Caki2 (cell line): ENCODE results near the gene TSPAN5. TPM values are rescaled to one million over a fixed set of nuclear protein-coding genes. Genes with fewer than 3 reads are reported as not detected.
"Not testable (repeated sequence)": the region's sequence is repeated elsewhere in the genome, so short reads cannot be mapped to it uniquely, and the experiment has no call there.

Experiments
- DNase-seq: peaks from one replicate; pipeline ENCODE4 v3.0.0-alpha.2; 2015; ENCODE audit warnings: low read depth
- in situ Hi-C: cut with HindIII; loops from 2 replicates; pipeline ENCODE4 v1.10.0; 2016; ENCODE audit warnings: low sequenced_read_pairs, low pct_unique_long_range_greater_than_20kb, mixed read lengths
- total RNA-seq: library from RNA; depleted of rRNA; stranded (reverse); fragments of >200 nt; shearing (Covaris generic); gene quantifications from 2 replicates; pipeline ENCODE4 v1.2.3, GENCODE V29; 2014; ENCODE audit warnings: low replicate concordance

TSPAN5 gene
- total RNA-seq, 1 experiment from 2014 or later = 4.5 TPM

DNA sequence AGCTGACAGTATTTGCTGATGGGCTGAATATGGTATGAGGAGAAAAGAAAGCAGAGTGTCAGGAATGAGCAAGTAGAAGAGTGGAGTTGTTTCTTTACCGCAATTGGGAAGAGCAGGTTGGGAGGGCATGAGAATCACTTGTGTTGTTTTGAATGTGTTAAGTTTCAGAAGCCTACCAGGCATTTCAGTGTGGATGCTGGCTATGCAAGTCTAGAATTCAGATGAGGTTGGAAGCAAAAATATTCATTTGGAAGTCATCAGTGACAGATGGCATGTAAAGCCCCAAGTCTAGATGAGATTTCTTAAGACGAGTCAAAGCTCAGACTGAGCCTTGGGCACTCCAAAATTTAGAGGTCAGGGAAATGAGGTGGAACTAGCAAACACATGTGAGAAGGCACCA, 156.4 kb downstream of the TSPAN5 start:
- in situ Hi-C loops = no loop called here

DNA sequence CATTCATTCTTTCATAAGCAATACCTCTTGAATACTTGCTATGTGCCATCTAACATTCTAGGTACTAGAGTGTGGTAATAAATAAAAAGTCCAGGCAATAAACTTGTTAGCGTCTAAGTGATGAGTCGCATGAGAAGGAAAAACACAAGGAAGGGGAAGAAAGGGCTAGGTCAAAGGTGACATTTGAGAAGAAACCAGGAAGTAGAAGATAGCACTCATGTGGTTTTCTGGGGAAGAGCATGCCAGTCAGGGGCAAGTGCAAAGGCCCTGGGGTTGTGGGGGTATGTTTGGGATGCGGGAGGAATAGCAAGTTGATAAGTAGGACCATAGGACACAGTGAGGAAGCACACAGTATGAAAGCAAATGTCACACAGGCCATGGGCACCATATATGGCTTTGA, 157.0 kb downstream of the TSPAN5 start:
- no peak for DNase-seq
- in situ Hi-C loops = no loop called here

More for the DNA sequence above, 156.4 kb downstream of the TSPAN5 start:
- no peak for DNase-seq

DNA sequence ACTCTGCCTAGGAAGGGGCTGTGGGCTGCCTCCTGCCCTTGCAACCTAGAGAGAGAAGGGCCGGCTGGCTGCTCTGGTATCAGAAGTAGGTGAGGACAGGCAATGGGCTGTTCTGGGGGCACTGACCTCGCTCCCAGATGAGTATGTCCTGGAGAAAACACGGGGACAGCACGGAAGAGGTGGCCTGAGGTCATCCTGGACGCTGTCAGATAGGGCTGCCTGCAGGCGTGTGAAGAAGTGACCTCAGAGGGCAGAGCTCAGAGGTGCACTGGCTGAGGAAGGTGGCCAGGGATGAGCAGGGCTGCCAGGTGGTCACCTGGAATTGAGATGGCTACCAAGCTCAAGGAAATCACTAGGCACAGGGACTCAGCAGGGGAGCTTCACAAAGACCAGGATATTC, 159.6 kb downstream of the TSPAN5 start:
- DNase-seq = no peak
- in situ Hi-C loops = no loop called here

DNA sequence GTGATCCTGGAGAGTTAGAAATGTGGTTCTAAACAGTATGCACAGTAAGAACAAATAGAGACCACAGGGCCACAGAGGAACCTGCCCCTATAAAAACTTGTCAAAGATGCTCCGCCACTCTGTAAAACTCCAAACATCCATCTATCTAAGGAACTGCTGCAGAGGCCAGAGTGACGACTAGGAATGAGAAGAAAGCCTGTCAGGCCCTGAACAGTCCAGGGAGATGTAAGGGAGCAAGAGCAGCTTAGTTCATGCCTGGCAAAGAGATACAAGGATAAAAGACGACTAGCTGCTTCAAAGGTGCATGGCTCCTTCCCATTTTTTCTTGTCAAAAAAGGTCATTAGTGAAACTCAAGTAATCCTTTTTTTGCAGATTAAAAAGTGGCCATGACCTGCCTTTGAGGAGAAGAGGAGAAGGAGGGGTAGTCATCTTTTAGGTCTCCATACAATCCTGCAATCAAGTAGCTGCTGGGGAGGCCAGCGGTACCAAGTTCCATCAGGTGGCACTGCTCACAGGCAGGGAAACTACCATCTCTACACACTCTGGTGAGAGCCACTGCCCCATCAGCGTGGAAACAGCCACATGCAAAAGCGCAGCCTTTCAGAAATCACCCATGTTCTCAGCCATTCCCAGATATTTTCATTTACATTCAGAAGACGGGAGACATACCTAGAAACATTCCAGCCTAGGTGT, 162.1 kb downstream of the TSPAN5 start:
- in situ Hi-C loops = no loop called here
- DNase-seq = no peak

DNA sequence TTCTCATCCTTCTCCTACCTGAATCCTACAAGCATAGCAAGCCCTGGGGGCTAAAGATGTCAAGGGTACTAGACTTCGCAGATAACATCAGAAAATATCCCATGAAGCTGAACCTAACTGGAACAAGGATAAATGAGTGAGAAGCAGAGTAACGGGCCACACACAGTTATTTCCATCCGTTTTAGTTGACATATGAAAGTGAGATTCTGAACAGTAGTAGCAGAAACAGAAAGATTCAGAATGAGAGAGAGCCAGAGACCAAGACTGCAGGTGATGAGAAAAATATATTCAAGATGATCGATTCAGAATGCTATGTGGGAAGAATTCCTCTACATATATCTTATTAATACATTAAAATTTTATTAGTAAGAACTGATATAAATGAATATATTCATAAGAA, 165.1 kb downstream of the TSPAN5 start:
- no peak for DNase-seq
- in situ Hi-C loops = no loop called here

DNA sequence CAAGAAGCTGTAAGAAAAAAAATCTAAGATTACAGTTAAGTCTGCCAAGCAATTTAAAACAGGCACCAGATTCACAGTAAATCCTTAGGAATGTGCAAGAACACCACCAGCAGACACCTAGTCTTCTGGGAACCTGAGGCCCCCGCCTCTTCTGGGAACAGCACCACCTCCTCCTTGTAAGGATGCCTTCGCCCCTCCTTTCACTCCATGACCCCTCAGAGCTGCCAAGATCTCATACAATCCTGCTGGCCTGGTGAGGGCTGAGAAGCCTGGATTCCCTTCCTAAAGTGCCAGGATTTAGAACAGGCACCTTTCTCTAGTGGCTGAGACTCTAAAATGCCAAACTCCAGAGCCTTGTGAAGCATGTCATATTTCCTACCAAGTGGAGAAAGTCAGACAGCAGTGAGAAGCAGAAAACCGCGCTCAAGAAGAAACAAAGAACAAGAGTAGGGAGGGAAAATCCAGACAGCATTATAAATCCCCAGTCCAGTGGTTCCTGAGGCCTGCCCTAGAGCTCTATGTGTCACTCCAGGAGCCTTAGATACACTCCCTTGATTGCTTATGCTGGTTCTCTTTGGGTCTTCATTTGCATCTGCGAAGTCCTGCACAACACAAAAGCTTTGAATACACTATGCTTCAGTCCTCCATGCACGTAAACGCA, 166.4 kb downstream of the TSPAN5 start:
- no peak for DNase-seq
- in situ Hi-C loops = no loop called here

DNA sequence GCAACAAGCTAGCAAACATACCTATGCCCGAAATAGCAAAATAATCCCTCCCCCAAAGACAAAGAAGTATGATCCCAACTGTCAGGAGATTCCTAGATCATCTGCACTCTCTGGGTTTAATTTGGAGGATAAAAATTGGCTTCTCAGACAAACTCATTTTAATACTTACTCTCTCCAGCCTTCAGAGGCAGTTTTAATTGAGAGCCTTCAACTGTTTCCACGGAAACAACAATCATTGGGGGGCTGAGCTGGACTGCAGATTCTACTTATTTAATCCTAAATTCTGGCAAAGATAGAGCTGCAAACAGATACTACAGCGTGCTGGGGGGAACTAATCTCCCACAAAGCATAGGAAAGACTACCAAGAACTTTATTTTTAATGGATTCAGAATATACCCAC, 168.2 kb downstream of the TSPAN5 start:
- in situ Hi-C loops = no loop called here

DNA sequence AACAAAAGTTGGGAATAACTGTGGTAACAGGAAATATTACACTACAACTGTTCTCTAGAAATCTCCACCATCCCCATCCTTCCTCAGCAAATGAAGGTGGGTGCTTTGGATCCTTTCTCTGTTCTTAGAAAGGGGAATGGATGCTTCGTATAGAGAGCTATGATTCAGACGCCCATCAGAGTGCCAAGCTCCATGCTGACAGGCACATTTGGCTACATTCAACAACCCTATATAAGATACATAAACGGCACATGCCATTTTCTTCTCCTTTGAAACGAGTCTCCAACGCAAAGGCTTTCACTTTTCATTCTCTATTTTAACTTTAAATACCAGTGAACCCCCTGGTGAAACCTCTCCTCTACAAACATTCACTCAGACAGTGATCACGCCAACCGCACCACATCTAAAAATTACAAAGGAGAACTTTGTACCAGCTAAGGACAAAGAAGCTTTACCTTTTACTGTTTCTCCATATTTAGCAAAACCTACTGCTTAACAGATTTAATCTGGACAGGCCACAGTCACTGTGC, 172.5 kb downstream of the TSPAN5 start:
- in situ Hi-C loops = no loop called here
- no peak for DNase-seq

More for the DNA sequence above, 168.2 kb downstream of the TSPAN5 start:
- DNase-seq = no peak

DNA sequence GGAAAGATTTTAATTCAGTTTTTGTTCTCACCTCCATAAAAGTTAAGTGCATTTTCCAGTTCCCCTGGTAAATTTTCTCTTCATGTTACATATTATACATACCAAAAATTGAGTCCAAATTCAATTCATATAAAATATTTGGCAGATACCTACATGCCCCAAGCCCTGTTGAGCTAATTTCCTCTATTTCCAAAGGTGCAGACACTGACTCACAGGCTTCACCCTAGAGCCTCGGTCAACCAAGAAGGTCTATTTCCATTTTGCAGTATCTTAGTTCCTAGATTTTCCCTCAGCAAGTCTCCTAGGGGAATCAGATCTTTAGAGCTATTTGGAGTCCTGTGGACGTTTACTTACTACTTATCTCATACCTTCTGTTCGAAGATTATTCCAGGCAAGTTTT, 174.4 kb downstream of the TSPAN5 start:
- peak; percentile 5 for DNase-seq
- in situ Hi-C loops = no loop called here

DNA sequence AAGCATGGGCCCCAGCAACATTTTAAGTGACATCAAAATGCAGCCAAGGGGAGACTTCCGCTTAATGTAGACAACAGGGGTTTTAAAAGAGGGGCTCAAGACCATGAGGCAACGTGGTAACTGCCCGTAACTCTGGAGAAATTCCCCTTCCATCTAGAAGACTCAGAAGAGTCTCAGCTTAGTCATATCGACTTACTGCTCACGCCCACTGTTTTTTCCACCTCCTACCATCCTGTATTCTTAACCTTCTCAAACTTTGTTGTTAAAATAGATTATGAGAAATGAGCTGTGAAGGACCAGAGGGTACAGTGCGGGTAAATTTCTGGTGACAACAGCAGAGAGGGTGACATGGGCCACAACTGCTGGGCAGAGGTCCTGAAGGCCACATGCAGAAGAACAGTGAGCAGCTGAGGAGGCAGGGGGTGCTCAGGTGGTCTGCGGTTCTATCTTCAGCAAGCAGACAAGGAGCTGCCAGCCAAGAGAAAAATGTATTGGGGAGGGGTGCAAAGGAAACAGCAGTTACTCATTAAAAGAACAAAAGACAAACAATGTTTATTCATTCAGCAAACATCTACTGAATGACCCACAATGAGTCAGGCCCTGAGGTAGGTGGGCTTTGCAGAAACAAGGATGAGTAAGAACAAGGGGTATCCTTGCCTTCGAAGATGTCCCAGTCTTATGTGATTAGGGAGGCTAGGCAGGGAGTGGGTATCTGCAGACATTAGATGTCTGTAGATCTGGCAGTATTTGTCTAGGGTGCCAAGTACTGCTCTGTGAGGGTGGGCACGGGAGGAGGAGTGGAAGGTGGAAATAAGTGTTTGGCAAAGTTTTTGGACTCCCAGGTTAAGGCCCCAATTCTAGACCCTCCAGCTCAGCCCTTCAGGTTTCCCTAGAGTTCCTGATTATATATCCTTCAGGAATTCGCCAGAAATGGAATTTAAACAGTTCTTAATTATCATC, 175.3 kb downstream of the TSPAN5 start:
- in situ Hi-C loops = no loop called here
- peak; percentile 54 for DNase-seq

DNA sequence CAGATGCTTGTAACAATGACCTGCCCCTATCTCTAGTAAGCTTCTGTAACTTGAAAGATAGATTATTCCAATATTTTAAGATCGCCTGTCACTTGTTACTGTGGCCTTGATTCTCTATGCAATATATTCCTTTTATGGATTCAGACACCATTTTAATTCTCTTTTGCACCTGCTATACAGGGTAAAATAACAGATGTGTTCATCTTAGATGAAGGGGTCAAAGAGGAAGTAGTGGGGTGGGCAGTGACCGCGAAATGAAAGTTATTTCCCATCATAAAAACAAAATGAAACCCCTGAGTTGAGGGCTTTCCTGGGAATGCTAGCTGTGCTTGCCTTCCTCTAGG, 175.9 kb downstream of the TSPAN5 start:
- DNase-seq = no peak
- in situ Hi-C loops = no loop called here

DNA sequence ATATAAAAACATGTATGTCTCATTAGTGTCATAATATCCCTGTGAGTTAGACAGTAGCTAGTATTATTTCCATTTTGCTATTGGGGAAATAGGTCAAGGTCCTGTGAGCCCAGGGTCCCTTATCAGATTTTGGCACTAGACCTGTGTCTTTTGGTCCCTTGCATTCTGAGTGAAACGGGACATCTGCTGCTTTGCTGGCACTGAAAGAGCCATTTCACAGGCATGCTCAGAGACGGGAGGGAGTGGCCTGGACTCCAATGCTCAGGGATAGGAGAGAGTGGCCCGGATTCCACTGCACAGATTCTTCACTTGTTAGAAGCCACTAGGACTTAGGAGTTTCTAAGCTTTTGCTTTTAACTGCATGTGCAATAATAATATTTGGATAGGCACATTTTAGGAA, 177.2 kb downstream of the TSPAN5 start:
- DNase-seq = no peak
- in situ Hi-C loops = no loop called here

DNA sequence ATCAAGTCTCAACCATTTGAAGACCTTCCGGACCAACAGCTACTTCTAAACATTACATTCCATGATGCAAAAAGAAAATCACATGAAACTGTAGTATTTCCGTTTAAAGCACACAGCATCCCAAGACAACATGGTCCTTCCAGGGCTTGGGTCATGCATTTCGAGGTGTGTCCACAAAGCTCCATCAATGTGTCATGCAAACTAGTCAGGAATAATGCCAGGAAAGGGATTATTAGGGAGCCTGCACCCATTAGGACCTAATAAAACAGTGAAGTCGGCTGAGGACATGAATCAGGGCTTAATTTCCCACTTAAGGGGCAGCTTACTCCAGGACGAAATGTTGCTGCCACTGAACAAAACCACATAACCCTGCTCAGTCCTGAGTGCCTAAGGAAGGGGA, 177.9 kb downstream of the TSPAN5 start:
- in situ Hi-C loops = no loop called here

DNA sequence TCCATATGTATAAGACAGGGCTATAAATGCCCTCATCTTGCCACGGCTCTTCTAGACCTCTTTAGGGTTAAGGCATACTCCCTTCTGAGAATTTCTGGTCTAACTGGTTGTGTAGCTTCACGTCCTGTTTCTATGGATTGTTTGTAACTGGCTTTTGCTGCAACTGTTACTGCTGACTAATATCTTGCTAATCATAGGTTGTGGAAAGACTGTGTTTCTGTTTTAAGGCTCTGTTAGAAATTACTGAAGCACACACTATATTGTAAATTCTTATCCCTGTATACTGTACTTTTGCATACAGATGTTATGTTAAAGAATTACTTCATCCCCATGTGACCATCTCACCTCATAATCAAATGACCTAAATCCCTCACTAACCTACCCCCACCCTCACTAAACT, 178.8 kb downstream of the TSPAN5 start:
- DNase-seq, in situ Hi-C loops: not testable (repeated sequence)

More for the DNA sequence above, 177.9 kb downstream of the TSPAN5 start:
- DNase-seq = no peak

DNA sequence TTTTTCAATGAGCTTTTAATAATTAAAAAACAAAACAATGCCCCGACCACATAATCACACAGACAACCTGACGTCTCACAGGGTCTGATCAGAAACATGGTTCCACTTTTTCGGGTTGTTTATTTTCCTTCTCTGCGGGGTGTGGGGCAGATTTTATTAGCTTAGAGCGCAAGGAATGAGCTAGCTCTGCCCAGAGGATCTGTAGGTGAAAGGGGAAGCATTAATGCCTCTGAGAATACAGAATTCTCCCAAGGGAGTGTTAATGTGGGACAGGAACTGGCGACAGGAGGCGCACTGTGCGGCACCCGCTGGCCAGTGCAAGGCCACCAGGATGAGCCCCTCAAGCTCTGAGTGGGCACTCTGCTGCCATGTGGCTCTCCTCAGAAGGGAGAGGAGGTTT, 181.5 kb downstream of the TSPAN5 start:
- in situ Hi-C loops = no loop called here

DNA sequence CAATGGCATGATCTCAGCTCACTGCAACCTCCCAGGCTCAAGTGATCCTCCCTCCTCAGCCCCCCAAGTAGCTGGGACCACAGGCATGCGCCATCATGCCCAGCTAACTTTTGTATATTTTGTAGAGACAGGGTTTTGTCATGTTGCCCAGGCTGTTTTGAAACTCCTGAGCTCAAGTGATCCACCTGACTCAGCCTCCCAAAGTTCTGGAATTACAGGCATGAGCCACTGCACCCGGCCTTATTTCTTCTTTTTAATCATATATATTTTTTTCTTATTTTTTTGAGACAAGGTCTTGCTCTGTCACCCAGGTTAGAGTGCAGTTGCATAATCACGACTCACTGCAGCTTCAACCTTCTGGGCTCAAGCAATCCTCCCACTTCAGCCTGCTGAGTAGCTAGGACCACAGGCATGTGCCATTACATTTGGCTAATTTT, 184.0 kb downstream of the TSPAN5 start:
- peak; percentile 40 for DNase-seq
- in situ Hi-C loops = no loop called here

More for the DNA sequence above, 181.5 kb downstream of the TSPAN5 start:
- DNase-seq = no peak

DNA sequence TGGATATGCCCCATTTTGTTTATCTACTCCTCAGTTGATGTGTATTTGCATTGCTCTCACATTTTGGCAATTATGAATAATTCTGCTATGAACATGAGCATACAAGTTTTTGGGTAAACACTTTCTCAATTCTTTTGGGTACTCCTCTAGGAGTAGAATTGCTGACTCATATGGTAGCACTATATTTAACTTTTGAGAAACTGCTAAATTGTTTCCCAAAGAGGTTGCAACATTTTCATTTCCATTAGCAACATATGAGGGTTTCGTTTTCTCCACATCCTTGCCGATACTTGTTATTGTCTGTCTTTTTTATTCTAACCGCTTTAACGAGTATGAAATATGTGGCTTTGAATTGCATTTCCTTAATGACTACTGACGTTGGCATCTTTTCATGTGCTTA, 185.4 kb downstream of the TSPAN5 start:
- no peak for DNase-seq
- in situ Hi-C loops = no loop called here

DNA sequence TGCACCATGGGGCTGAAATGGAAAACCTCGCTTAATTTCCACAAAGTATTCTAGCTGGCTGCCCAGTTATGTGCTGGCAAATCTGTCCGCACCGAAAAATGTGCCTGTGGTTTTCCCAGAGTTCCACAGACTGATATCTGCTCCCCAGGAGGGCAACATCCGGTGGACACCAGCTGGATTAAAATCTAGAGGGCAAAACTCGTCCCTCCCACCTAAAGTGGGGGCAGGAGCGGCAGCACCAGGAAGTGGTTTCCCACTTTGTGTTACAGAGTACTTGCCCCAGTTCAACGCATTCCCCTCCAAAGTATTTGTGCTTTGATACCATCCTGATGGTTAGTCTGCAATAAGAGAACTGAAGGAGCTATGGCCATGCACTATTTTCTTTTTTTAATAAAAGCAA, 187.6 kb downstream of the TSPAN5 start:
- in situ Hi-C loops = no loop called here
- no peak for DNase-seq

DNA sequence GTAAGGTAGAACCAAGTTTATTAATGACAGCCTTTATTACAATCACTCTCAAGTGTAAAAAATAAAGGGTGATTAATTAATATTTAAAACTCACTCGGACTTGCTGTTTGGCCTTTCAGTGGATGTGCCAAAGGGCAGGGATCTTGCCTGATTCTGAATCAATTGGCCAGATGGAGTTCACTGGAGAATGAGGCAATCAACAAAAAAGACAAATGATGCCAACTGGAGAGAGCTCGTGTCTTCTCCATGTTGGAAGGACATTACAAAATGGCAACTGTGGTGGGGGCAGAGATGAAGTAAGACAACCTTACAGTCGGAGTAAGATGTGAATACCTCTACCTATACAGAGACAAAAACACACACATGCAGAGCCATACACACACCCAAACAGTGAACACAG, 188.0 kb downstream of the TSPAN5 start:
- DNase-seq = no peak
- in situ Hi-C loops = no loop called here
